ENCODE data around the gene NTRK3.
"Not testable (repeated sequence)": the region's sequence is repeated elsewhere in the genome, so short reads cannot be mapped to it uniquely, and the experiment has no call there.

The NTRK3 gene

DNA sequence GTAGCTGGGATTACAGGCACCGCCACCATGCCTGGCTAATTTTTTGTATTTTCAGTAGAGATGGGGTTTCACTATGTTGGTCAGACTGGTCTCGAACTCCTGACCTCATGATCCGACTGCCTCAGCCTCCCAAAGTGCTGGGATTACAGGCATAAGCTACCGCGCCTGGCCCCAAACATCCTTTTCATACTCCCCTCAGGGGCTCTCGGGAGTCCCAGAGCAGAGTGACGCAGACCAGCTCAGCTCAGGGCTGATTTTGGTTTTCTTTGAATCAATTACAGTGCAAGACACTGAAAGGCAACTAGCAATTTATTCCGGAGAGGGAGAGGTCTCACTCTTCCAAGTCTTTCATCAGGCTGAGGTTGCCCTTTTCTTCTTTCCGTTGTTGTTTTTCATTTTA, 184.4 kb downstream of the NTRK3 start:
- not testable (repeated sequence) for DNase-seq

DNA sequence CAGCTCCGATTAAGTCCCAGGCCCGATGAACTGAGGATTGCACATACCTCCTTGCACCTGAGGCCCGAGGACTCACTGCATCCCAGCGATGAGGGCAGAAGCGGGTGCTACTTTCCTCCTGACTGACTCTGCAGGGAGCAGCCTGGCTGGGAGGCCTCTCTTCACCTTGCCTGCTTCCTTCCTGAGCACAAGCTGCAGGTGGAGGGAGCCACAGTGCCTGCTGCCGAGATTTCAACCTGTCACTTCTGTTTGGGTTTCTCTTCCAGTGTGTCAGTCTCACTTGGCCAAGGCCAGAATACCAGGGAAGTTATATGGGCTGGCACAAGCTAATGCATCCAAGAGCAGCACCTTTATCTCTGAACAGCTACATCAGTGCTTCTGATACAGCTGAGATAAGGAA, 185.4 kb downstream of the NTRK3 start:
- no peak for DNase-seq

DNA sequence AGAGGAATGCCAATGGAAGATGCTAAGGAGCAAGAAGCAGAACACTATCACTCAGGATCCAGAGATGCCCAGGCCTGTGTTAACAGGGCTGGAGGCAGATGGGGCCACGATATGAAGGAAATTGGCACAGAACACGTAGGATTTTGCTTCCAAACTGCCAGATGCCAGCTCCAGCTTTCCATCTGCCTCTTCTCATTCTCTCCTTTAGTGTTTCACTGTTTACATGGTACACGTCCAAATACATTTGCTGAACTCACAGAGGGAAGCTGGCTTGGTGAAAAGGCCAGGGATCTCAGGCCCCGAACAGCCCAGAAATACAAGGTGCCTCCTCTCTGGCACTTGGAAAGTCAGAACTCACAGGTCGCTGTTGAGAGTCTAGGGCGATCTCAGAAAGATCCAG, 187.0 kb downstream of the NTRK3 start:
- DNase-seq: no peak

DNA sequence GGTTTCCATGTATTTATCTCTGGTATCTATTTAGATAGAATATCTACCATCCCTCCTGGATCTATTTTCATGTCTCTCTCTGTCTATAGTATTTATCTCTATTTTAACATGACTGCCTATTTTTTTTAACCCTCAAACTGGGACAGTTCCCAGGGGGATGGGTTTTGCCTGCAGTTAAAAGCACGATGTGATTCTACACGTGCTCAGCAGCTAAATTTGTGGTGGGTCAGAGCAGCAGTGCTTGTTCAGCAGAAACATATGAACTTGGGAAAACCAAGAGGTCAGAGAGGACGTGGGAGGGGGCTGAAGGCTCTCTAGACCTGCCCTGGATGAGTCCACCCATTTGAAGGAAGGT, 189.2 kb downstream of the NTRK3 start:
- no peak for DNase-seq

DNA sequence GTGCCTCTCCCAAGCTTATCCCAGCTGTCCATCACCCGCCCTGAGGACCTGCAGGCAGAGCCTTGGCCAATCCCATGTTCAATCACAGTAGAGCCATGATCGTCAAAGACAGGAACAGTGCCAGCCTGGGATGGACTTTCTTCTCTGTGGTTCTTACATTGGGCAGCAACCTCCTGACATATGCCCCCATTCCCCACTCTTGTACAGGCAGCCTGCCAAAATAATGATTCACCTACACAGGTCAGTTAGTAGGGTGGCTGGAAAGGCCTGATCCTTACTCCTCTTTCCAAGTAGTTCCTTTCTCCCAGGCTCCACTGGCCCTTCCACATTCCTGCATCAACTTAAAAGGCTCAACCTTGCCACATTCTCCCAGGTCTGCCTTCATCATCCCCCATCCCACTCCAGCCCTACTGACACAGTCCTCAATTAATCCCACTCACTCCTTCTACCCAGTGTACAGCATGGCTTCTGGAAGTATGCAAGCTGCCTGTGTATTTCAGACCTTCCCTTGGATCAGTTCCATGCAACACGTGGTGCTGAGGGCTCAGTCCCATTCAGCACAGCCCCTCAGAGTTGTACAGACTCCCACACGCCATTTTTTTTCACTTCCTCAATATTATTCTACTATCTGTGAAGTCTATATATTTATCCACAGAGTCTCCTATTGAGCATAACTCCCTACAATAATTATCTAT, 189.8 kb downstream of the NTRK3 start:
- DNase-seq: no peak

DNA sequence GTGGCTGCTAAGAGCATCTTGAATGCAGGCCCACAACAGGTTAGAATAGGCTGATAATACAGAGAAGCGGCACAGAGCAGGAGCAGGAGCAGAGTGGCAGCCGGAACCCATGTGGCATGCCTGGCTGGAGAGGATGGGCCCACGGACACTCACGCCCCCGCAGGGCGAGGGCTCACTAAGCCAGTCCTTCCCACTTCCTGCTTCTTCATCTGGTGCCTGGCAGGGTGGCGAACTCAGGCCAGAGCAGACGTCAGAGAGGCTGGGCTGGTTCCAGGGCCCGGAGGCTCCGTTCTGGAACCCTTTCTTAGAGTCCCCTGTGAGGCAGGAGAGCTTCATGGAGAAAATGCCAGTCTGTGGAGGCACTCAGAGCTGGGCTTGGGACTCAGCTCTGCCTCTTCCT, 195.1 kb downstream of the NTRK3 start:
- DNase-seq: no peak

DNA sequence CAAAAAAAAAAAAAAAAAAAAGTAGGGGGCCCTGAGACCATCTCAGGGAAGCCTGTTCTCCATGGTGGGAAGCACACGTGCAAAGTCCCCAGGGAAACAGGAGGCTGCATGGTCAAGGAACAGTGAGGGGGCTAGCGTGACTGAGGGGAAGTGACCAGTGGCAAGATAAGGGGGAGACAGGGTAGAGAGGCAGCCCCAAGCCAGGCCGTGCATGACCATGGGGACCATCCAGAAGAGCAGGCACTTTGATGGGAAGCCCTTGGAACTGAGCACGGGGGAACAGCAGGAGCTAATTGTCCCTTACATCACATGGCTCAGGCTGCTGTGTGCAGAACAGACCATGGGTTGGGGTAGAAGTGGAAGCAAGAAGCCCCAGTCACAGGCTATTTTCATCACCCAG, 196.2 kb downstream of the NTRK3 start:
- no peak for DNase-seq

DNA sequence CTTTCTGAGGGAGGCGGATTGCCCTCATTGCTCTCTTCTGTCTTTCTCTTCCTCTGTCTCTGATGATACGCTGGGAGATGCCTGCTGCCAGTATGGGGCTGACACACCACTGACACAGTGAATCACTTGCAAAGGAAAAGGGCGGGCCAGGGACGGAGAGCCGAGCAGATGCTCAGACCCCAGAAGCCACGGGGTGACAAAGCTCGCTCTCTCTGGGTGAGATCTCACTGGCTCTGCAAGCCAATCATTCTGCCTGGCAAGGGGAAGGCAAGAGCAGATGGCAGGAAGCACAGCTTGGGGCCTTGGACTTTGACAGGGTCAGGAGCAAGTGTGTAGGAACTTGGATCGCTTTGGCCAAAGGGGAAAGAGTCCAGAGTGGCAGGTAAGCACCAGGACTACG, 198.7 kb downstream of the NTRK3 start:
- DNase-seq: no peak

DNA sequence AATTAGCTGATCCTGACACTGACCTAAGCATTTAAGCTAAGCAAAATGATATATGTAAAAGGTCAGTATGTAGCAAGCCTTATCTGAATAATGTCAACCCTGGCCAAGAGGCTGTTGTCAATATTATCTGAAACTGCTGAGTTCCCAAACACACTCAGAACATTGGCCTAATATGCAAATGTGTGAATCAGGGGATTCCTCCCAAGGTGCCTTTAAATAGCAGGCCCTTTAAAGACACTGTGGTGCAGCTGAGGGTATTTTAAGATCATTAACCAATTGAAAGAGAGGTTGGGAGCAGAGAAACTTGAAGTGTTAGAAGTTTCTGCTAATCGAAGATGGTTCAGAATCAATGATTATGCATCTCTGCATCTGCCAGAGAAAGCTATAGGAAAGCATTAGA, 207.0 kb downstream of the NTRK3 start:
- DNase-seq: no peak

DNA sequence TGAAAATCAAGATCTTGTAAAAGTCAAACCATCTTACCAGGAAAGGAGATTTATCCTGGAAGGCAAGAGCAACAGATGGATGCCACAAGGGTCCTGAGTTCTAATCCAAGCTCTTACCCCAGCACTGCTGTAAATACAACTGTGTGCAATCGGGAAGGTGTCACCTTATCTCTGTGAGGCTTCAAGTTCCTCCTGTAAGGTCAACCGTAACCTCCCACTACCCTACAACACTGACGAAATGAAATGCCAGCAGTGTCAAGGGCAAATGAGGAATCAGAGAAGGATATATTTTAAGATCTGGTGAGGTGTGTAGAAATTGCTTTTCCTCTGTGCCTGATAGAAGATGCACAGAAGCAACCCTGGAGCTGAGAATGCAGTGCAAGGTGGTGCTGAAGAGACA, 207.8 kb downstream of the NTRK3 start:
- no peak for DNase-seq

DNA sequence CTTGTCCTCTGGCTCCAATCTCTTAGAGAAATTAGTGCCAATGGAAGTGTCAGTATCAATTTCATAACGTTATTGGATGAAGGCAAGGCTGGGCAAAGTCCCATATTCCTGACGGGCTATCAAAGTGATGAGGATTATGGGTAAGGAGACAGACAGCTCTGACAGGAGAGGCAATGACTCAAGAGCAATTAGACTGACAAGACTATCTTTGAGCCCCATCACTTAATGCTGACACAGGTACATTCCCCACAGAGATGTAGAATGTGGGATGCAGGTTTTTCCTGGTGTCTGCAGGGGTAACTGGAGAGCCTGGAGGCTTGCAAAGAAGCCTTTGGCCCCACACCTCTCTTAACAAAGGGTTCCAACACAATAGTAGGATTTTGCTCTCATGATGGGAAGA, 208.3 kb downstream of the NTRK3 start:
- no peak for DNase-seq

DNA sequence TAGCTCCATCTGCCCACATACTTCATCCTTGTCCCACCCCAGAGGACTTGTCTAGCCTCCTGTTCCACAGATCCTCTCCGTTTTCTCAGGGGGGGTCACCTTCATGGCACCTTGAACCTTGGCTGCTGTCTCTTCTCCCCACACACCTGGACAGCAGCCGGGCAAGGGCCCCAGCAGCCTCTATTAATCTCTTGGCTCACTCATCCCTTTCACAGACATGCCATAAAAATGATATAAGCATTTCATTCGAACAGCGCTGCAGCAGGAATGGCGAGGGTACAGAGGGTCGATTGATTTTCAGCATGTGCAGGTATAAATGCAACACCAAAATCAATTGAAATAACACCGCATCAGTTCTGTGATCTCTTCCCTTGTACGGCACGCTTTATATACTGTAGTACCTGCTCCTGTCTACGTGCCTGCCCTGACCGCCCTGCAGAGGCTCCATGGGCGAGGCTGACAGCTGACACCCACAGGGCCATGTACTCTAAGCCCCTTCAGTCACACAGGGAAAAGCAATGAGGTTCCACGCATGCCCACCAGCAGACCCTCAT, 209.9 kb downstream of the NTRK3 start:
- no peak for DNase-seq

DNA sequence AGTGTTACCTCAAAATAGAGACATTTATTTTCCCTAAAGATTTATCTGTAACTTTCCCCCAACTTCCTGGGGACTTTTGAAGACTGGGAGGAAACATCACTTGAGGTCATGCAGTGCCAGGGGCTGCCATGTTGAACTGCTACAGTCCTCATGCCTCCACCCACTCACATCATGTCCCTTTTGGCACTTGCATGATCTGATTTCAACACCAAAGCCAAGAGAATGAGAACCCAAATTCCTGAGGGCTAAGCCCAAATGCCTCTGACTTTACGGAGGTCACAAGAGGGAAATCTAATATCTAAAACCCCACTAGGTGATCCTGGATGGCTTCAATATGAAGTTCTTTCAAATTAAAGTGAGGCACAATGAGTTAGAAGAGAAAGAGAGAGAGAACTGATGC, 213.1 kb downstream of the NTRK3 start:
- no peak for DNase-seq

DNA sequence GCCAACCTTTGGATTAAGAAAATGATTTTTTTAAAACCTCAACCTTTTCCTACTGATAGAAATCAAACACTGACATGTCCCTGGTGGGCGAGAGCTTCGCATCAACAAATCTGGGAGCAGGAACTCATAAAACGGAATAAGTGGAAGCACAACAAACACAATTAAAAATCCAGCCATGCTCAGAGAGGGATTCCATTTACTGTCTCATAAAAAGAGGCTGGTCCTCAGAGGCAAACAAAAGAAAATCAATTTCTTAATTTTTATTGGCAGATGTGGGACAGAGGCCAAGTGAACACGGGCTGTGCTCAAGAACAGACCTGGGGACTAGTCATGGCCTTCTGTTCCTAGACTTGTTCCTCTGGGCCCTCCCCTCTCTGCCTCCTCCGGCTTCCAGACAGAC, 214.5 kb downstream of the NTRK3 start:
- DNase-seq: no peak

DNA sequence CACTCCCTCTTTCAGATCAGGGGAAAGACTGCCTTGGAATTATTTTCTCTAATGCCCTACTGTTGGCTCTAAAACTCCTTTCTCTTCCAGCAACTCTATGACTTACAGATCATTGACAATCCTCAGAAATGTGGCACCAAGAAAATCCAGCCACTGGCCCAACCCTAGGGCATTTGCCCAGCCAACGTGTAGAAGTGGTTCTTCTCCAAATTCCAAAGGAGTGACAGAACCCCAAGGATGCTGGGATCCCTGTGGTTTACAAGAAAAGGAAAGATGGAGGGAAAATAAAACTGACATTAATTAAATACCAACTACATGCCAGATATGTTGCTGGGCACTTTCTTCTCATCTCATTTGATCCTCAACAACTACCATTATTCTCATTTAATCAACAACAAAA, 216.0 kb downstream of the NTRK3 start:
- peak; percentile 13 for DNase-seq

DNA sequence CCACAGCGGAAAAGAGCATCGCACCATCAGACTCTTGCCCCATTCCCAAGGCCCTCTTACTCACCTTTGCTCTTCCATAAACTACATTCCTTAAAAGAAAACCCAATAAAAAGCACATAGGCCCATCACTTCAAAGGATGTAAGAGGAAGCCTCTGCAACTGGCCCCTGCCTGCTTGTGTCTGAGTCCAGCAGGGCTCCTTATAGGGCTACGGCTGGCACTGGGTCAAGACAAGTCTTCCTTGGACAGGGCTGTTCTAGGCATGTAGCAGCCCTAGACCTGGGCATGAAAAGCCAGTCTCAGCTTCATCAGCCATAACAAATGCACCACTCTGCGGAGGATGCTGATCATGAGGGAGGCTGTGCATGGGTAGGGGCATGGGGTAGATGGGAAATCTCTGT, 218.3 kb downstream of the NTRK3 start:
- no peak for DNase-seq

DNA sequence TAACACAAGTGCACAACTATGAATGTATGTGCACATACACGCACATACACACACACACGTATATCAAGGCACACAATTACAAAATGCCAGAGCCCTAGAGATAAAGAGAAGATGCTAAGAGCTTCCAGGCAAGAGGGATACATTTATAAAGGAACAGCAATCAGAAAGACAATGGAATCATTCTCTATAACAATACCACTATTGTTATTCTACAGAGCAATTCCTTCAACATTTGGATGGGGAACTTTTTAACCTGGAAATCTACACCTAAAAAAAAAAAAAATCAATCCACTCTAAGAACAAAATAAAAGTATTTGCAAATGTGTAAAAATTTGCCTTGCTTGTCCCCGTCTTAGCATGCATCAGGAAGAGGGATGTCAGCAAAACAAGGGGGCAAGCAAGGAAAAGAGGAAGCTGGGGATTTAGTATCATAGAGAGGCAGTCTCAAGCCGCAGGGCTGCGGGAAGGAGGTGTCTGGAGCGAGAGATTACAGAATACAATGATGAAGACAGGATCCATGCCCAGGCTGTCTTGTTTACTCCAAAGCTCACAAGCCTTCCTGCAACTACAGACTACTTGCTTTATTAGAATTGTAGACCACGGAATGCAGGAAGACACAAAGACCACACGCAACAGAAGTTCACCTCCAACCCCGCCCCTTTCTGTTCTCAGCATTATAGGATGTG, 220.2 kb downstream of the NTRK3 start:
- no peak for DNase-seq

DNA sequence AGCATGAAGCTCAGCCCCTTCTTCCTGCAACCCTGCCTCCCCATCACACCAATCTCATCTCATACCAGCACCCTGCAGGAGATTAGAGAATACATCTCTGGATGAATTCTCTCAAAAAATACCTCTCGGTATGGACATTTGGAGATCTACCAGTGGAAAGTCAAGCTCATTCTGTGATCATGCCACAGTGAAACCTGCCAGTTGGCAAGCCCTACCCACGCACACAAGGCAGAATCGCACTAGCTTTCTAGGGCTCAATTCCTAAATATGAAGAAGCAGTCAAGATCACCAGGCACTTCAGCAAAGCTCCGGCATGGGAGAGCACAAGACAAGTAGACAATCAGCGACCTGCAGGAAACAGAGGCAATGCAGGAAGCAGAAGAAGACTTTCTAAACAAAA, 221.2 kb downstream of the NTRK3 start:
- no peak for DNase-seq

DNA sequence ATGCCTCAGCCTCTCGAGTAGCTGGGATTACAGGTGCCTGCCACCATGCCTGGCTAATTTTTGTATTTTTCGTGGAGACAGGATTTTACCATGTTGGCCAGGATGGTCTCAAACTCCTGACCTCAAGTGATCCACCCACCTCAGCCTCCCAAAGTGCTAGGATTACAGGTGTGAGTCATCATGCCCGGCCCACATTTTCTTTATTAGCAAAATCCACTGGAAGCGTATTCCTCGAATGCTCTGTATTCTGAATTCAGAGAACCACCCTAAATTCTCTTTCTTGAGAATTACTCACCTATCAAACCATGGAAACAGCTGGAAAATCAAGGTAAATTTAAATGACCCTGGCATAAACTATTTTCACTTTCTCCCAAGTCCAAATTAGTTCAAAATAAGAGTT, 223.1 kb downstream of the NTRK3 start:
- DNase-seq: not testable (repeated sequence)

DNA sequence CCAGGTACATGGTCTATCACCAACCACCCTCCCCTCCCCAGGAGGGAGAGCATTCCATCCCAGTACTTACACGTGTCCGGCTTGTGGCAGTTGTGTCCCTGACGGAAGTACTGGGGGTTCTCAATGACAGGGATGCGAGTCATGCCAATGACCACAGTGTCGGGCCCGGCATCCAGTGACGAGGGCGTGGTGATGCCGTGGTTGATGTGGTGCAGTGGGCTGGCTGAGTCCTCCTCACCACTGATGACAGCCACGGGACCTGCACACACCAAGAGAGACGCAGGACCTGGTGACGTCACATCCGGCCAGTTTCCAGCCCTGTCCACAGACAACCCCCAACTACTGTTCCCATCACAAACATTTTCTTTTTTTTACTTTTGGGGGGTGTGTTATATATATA, 223.8 kb downstream of the NTRK3 start:
- peak; percentile 53 for DNase-seq

DNA sequence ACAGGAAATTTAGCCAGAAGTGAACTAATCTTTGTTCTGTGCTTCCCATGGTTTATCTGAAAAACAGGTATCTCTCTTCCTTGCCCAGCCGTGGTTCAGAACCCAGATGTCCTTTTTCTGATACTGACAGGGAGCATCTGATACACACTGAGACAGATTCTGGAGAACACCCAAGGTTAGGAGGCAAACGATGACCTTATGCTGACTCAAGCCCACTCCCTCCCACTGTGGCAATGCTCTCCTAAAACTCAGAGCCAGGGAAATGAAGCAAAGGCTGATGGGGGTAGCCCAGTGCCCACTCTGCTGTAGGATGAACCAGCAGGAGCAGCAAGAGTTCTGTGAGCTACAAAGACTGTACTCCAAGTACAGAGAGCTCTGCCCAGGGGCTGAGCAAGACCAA, 225.1 kb downstream of the NTRK3 start:
- no peak for DNase-seq

DNA sequence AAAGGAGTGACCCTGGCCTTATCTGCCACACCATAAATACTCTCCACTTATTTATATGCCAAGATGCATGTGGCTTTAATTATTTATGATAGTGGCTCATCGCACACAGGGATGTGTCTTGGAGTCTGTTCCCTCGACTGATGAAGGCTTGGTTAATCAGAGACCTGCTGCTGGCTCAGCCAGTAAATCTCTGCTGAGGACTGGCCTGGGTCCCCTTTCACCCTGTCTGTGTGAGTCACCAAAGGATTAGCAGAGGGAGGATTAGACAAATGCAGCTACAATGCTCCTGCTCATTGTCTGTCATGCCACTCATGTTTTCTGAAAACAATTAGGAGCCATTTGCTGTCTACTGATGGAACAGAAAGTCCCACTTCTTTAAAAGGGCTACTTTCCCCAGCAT, 226.8 kb downstream of the NTRK3 start:
- peak; percentile 16 for DNase-seq

DNA sequence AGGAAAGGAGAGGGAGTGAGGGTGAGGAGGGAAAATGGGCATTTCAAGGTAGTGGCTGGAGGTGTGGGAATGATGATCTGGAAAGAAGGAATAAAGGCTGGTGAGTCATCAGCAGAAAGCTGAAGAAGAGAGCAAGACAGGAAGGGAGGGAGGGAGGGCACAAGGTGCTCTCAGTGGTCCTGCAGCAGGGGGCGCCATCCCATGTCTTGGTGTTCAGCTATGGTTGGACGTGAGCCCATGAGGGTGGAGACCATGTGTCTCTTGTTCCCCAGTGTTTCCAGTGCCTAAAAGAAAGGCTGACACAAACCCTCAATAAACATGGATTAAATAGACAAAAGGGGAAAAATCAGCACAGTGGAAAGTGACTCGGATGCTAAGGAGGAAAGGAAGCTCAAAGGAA, 228.5 kb downstream of the NTRK3 start:
- no peak for DNase-seq

DNA sequence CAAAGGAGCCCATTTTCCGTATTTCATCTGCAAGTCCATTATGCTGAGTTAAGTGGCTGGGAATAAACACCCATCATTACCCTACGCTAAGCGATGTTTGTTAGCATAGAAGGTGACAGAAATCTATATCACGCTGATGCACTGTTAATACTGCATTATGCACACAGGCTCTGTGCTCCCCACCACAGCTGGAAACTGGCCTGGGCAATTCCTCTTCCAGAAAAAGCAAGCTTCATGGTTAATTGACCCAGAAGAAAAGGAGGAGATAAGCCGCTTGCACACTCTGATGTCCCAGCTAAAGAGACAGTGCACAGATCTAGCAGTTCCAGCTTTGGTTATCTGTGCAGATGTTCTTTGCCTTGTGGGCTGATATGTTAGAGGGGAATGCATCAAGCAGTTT, 232.6 kb downstream of the NTRK3 start:
- no peak for DNase-seq

DNA sequence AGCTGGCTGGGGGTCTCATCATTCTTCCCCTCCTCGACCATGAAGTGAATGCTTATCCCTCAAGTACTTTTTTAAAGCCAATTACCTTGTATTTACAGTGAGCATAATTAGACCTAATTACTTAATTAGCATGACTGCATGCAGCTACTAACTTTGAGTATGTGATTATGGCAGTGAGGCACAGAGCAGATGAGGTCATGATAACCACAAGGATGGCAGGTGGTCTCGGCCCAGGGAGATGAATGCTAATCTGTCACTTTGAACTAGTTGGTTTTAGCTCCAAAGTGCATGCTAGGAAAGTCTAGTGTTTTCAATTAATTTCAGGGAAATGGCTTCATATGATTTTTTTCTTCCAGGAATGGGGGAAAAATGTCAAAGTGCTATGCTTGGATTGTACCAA, 233.8 kb downstream of the NTRK3 start:
- DNase-seq: peak; percentile 5

Data from fibroblast of skin of scalp (primary cell).